Measurements from ENCODE around the gene RGS12. TPM values are rescaled to one million over a fixed set of nuclear protein-coding genes. Genes with fewer than 3 reads are reported as not detected.

RGS12 gene
- total and polyA plus RNA-seq, 2 experiments from 2014 or later = 8.0 to 19.0 TPM

DNA sequence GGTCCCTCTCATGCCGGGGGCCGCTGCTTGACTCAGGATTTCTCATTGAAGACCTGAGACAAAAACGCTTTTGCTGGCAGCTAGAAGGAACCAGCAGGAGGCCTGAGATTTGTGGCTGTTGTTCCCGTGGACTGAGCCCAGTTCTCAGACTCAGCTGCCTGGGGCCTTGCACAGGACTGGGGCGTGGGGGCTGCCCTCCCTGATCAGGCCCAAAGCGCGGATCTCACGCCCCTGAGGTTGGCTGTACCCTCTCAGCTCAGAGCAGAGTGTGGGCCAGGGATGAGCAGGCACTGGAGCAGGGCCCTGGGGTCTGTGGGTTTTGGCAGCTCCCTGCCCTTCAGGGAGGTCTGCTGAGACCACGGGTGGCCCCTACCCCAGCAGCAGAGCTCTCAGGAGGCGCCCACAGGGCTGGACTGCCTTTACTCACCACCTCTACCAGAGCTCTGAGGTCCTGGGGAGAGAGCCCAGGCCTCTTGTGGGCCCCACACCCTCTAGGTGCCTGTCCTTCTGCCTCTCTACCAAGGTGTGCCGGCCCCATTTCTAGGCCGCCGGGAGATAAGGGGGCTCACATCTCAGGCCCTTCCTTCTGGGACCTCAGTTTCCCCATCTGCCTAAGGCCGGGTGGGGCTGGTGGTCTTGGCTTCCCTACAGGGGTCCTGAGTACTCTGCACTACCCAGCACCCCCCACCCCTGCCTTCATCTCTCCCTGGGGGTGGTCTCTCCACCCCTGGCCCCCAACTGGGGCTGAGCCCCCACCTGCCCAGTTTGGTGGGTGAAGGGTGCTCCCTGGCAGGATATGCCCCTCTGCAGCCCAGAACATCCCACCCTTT lies 38.3 kb upstream of the RGS12 start (continued):
- TF ChIP-seq, protein P1, sequence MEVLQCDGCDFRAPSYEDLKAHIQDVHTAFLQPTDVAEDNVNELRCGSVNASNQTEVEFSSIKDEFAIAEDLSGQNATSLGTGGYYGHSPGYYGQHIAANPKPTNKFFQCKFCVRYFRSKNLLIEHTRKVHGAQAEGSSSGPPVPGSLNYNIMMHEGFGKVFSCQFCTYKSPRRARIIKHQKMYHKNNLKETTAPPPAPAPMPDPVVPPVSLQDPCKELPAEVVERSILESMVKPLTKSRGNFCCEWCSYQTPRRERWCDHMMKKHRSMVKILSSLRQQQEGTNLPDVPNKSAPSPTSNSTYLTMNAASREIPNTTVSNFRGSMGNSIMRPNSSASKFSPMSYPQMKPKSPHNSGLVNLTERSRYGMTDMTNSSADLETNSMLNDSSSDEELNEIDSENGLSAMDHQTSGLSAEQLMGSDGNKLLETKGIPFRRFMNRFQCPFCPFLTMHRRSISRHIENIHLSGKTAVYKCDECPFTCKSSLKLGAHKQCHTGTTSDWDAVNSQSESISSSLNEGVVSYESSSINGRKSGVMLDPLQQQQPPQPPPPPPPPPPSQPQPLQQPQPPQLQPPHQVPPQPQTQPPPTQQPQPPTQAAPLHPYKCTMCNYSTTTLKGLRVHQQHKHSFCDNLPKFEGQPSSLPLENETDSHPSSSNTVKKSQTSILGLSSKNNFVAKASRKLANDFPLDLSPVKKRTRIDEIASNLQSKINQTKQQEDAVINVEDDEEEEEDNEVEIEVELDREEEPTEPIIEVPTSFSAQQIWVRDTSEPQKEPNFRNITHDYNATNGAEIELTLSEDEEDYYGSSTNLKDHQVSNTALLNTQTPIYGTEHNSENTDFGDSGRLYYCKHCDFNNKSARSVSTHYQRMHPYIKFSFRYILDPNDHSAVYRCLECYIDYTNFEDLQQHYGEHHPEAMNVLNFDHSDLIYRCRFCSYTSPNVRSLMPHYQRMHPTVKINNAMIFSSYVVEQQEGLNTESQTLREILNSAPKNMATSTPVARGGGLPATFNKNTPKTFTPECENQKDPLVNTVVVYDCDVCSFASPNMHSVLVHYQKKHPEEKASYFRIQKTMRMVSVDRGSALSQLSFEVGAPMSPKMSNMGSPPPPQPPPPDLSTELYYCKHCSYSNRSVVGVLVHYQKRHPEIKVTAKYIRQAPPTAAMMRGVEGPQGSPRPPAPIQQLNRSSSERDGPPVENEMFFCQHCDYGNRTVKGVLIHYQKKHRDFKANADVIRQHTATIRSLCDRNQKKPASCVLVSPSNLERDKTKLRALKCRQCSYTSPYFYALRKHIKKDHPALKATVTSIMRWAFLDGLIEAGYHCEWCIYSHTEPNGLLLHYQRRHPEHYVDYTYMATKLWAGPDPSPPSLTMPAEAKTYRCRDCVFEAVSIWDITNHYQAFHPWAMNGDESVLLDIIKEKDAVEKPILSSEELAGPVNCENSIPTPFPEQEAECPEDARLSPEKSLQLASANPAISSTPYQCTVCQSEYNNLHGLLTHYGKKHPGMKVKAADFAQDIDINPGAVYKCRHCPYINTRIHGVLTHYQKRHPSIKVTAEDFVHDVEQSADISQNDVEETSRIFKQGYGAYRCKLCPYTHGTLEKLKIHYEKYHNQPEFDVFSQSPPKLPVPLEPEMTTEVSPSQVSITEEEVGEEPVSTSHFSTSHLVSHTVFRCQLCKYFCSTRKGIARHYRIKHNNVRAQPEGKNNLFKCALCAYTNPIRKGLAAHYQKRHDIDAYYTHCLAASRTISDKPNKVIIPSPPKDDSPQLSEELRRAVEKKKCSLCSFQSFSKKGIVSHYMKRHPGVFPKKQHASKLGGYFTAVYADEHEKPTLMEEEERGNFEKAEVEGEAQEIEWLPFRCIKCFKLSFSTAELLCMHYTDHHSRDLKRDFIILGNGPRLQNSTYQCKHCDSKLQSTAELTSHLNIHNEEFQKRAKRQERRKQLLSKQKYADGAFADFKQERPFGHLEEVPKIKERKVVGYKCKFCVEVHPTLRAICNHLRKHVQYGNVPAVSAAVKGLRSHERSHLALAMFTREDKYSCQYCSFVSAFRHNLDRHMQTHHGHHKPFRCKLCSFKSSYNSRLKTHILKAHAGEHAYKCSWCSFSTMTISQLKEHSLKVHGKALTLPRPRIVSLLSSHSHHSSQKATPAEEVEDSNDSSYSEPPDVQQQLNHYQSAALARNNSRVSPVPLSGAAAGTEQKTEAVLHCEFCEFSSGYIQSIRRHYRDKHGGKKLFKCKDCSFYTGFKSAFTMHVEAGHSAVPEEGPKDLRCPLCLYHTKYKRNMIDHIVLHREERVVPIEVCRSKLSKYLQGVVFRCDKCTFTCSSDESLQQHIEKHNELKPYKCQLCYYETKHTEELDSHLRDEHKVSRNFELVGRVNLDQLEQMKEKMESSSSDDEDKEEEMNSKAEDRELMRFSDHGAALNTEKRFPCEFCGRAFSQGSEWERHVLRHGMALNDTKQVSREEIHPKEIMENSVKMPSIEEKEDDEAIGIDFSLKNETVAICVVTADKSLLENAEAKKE (CRISPR knock-in tag; IDR thresholded peaks at IDR 0.05) = no peak
- TF ChIP-seq POLR2AphosphoS5 (IDR thresholded peaks at IDR 0.05; ENCODE audit: low read depth) = no peak

DNA sequence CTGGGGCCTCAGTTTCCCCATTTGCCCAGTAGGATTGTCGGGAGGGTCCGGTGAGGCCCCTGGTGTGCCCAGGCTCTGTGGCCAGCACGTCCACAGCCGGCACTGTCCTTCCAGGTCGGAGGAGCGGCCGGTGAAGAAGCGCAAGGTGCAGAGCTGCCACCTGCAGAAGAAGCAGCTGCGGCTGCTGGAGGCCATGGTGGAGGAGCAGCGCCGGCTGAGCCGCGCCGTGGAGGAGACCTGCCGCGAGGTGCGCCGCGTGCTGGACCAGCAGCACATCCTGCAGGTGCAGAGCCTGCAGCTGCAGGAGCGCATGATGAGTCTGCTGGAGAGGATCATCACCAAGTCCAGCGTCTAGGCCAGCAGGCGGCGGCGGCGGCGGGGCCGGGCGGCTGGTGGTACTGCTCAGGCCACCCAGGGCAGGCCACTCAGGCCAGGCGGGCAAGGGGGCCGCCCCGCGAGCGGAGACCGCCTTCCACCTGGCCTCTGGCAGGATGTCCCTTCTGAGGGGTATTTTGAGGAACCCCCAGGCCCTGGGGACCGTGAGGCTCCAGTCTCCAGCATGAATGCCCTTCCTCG lies 37.1 kb upstream of the RGS12 start:
- DNase-seq (ENCODE audit: low spot score) (no peak), ATAC-seq (no peak)
- H3K27me3 Mint-ChIP-seq (ENCODE audit: insufficient read depth, low read depth, poor library complexity) = peaks cover 4% of the 10 kb centered on the region
- no peaks in the 10 kb centered on the region; the same call in 2 of the 3 replicates for H3K9me3 Mint-ChIP-seq
- no peaks in the 10 kb centered on the region for H3K9me2 ChIP-seq (ENCODE audit: insufficient read depth)
- H2AFZ ChIP-seq = no peak overlapping the region
- no peak overlapping the region for H3K27ac Mint-ChIP-seq
- no peaks in the 10 kb centered on the region for H3K79me2 ChIP-seq (replicated peaks; ENCODE audit: insufficient read depth)
- H3K4me1 Mint-ChIP-seq = no peaks in the 10 kb centered on the region; the same call in 2 of the 3 replicates
- H3K4me3 ChIP-seq = no peak overlapping the region
- no peak overlapping the region for H3K27ac ChIP-seq (ENCODE audit: low read depth)
- no peaks in the 10 kb centered on the region for H3K4me1 ChIP-seq (ENCODE audit: insufficient read depth)
- no peak overlapping the region for H3K4me3 Mint-ChIP-seq
- H3K36me3 ChIP-seq (ENCODE audit: insufficient read depth) = no peaks in the 10 kb centered on the region
- no peak overlapping the region for H3K4me2 ChIP-seq
- H4K20me1 ChIP-seq (replicated peaks; ENCODE audit: insufficient read depth) = no peaks in the 10 kb centered on the region
- H3K36me3 Mint-ChIP-seq (ENCODE audit: low read depth) = no peaks in the 10 kb centered on the region; the same call in 2 of the 3 replicates
- H3K27me3 ChIP-seq (ENCODE audit: insufficient read depth) = no peaks in the 10 kb centered on the region
- no peaks in the 10 kb centered on the region for H3F3A ChIP-seq (replicated peaks; ENCODE audit: low read depth)
- TF ChIP-seq JUNB (IDR thresholded peaks at IDR 0.05; ENCODE audit: unreplicated experiment) (no peak), ZNF331 (CRISPR knock-in tag; IDR thresholded peaks at IDR 0.05; ENCODE audit: low read depth) (no peak), EZH2phosphoT487 (IDR thresholded peaks at IDR 0.05; ENCODE audit: unreplicated experiment) (no peak), STAT1 (IDR thresholded peaks at IDR 0.05; ENCODE audit: unreplicated experiment) (no peak), CREB1 (CRISPR knock-in tag; IDR thresholded peaks at IDR 0.05; ENCODE audit: low read depth) (no peak), ZNF114 (CRISPR knock-in tag; IDR thresholded peaks at IDR 0.05) (no peak), EZH2 (IDR thresholded peaks at IDR 0.05; ENCODE audit: low read depth, unreplicated experiment) (no peak), NANOG (IDR thresholded peaks at IDR 0.05; ENCODE audit: borderline replicate concordance) (no peak)
- TF ChIP-seq, protein P2, sequence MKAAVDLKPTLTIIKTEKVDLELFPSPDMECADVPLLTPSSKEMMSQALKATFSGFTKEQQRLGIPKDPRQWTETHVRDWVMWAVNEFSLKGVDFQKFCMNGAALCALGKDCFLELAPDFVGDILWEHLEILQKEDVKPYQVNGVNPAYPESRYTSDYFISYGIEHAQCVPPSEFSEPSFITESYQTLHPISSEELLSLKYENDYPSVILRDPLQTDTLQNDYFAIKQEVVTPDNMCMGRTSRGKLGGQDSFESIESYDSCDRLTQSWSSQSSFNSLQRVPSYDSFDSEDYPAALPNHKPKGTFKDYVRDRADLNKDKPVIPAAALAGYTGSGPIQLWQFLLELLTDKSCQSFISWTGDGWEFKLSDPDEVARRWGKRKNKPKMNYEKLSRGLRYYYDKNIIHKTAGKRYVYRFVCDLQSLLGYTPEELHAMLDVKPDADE (IDR thresholded peaks at IDR 0.05) = no peak
- TF ChIP-seq, protein P3, sequence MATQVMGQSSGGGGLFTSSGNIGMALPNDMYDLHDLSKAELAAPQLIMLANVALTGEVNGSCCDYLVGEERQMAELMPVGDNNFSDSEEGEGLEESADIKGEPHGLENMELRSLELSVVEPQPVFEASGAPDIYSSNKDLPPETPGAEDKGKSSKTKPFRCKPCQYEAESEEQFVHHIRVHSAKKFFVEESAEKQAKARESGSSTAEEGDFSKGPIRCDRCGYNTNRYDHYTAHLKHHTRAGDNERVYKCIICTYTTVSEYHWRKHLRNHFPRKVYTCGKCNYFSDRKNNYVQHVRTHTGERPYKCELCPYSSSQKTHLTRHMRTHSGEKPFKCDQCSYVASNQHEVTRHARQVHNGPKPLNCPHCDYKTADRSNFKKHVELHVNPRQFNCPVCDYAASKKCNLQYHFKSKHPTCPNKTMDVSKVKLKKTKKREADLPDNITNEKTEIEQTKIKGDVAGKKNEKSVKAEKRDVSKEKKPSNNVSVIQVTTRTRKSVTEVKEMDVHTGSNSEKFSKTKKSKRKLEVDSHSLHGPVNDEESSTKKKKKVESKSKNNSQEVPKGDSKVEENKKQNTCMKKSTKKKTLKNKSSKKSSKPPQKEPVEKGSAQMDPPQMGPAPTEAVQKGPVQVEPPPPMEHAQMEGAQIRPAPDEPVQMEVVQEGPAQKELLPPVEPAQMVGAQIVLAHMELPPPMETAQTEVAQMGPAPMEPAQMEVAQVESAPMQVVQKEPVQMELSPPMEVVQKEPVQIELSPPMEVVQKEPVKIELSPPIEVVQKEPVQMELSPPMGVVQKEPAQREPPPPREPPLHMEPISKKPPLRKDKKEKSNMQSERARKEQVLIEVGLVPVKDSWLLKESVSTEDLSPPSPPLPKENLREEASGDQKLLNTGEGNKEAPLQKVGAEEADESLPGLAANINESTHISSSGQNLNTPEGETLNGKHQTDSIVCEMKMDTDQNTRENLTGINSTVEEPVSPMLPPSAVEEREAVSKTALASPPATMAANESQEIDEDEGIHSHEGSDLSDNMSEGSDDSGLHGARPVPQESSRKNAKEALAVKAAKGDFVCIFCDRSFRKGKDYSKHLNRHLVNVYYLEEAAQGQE (IDR thresholded peaks at IDR 0.05; ENCODE audit: unreplicated experiment) = no peak

Data from GM23338 (cell line).